Bronchial epithelial cell (primary cell): ENCODE measurements around the gene SERPINB4. TPM values are rescaled to one million over a fixed set of nuclear protein-coding genes. Genes with fewer than 3 reads are reported as not detected.
"Not testable (repeated sequence)": the region's sequence is repeated elsewhere in the genome, so short reads cannot be mapped to it uniquely, and the experiment has no call there.

ENCODE experiments used
- DNase-seq: peaks from one replicate; pipeline ENCODE4 v3.0.0-alpha.2; 2010; ENCODE audit warnings: low read depth
- FAIRE-seq: peaks from 2 replicates; lab custom pipeline; 2011; peaks lifted over from hg19 to GRCh38; lab: Jason Lieb, UNC
- H3K27me3 ChIP-seq: 2 replicates; pipeline ENCODE4 v1.5.1; 2011; ENCODE audit warnings: low read length; ENCODE audit not compliant: control insufficient read depth, insufficient read depth
- H3K36me3 ChIP-seq: 2 replicates; pipeline ENCODE4 v1.5.1; 2011; ENCODE audit warnings: low read length; ENCODE audit not compliant: control insufficient read depth, insufficient read depth
- H3K4me3 ChIP-seq: 2 replicates; pipeline ENCODE4 v1.5.1; 2011; ENCODE audit warnings: mild to moderate bottlenecking, low read depth, low read length, control low read depth
- CTCF ChIP-seq: IDR thresholded peaks from 2 replicates; pipeline ENCODE4 v1.5.1; 2011; ENCODE audit warnings: mild to moderate bottlenecking, moderate library complexity, low read length, control low read depth, inconsistent platforms; ENCODE audit not compliant: insufficient read depth, severe bottlenecking
- total RNA-seq: library from RNA; depleted of rRNA; stranded (reverse); fragments of >200 nt; gene quantifications from 2 replicates; pipeline ENCODE4 v1.2.1, GENCODE V29; 2014

Gene SERPINB4
- 0.26 and 15.7 TPM in 2 replicates for total RNA-seq

- H3K27me3 ChIP-seq, H3K36me3 ChIP-seq, H3K4me3 ChIP-seq: not testable (repeated sequence)
- DNase-seq: peak; percentile 51
- FAIRE-seq: peak; percentile 80
Observed at GRCh38 chr18:63644142-63644541, at the start of gene SERPINB4. Gene SERPINB4 (minus strand): TSS chr18:63644256. CDS start chr18:63643577, 679 bp downstream.

- no peak for TF ChIP-seq CTCF
- no peaks in the 10 kb centered on the region for H3K36me3 ChIP-seq
- no peak overlapping the region for H3K4me3 ChIP-seq
- FAIRE-seq (no peak), DNase-seq (no peak)
- no peaks in the 10 kb centered on the region for H3K27me3 ChIP-seq
Observed at GRCh38 chr18:63689064-63689463, 45.0 kb upstream of the SERPINB4 start.

- no peak for TF ChIP-seq CTCF
- FAIRE-seq: no peak
- Histone ChIP-seq H3K36me3 (no peaks in the 10 kb centered on the region), H3K27me3 (no peaks in the 10 kb centered on the region), H3K4me3 (no peak overlapping the region)
- DNase-seq: no peak
Observed at GRCh38 chr18:63686871-63687270, 42.8 kb upstream of the SERPINB4 start.

GRCh38 chr18:63684718-63685117 lies 40.7 kb upstream of the SERPINB4 start:
- no peak overlapping the region for H3K4me3 ChIP-seq
- H3K27me3 ChIP-seq: no peaks in the 10 kb centered on the region
- peak; percentile 84 for DNase-seq
- TF ChIP-seq CTCF: no peak
- FAIRE-seq: no peak
- no peaks in the 10 kb centered on the region for H3K36me3 ChIP-seq

- TF ChIP-seq CTCF: no peak
- DNase-seq (peak; percentile 57), FAIRE-seq (peak; percentile 62)
- Histone ChIP-seq H3K36me3 (no peaks in the 10 kb centered on the region), H3K4me3 (no peak overlapping the region), H3K27me3 (no peaks in the 10 kb centered on the region)
Observed at GRCh38 chr18:63683890-63684289, 39.8 kb upstream of the SERPINB4 start.

GRCh38 chr18:63683152-63683551 lies 39.1 kb upstream of the SERPINB4 start:
- Histone ChIP-seq H3K4me3 (no peak overlapping the region), H3K27me3 (no peaks in the 10 kb centered on the region), H3K36me3 (no peaks in the 10 kb centered on the region)
- DNase-seq (peak; percentile 100), FAIRE-seq (peak; percentile 98)
- no peak for TF ChIP-seq CTCF
